Lung (tissue), 12 donors: ENCODE measurements around the gene FADS3. TPM values are rescaled to one million over a fixed set of nuclear protein-coding genes. Genes with fewer than 3 reads are reported as not detected.
A peak's percentile ranks its signal among the peaks of the same experiment; 100 is the strongest.

ENCODE experiments used
- ATAC-seq: fragments of 200-7000 bp; cut with Tn5 transposase; one replicate; pipeline ENCODE4 v1.9.1; 2020; ENCODE audit warnings: moderate number of reproducible peaks; ENCODE audit not compliant: insufficient read depth, low FRiP score
- DNase-seq, 3 donors: peaks; one replicate each; pipeline ENCODE4 v3.0.0-alpha.2; 2013 to 2017
- H3K27ac ChIP-seq, 2 donors: one replicate each; pipeline ENCODE4 v1.5.1; 2013; ENCODE audit warnings: mild to moderate bottlenecking in 2 of 2, moderate library complexity in 2 of 2, control low read depth in 1 of 2, inconsistent platforms in 1 of 2, low read depth in 1 of 2, low read length in 1 of 2
- H3K27me3 ChIP-seq, 3 donors: one replicate each; pipeline ENCODE4 v1.5.1; 2013; ENCODE audit warnings: low read length in 2 of 3; ENCODE audit not compliant: control insufficient read depth in 3 of 3, insufficient read depth in 3 of 3
- H3K36me3 ChIP-seq, 4 donors: one replicate each; pipeline ENCODE4 v1.5.1; 2013; ENCODE audit warnings: low read length in 4 of 4, mild to moderate bottlenecking in 1 of 4, moderate library complexity in 1 of 4; ENCODE audit not compliant: control insufficient read depth in 4 of 4, insufficient read depth in 4 of 4
- H3K4me1 ChIP-seq, 5 donors: one replicate each; pipeline ENCODE4 v1.5.1; 2013; ENCODE audit warnings: low read length in 5 of 5, mild to moderate bottlenecking in 2 of 5, moderate library complexity in 1 of 5; ENCODE audit not compliant: control insufficient read depth in 5 of 5, insufficient read depth in 5 of 5
- H3K4me3 ChIP-seq: one replicate; pipeline ENCODE4 v1.5.1; 2013; ENCODE audit warnings: mild to moderate bottlenecking, control low read depth, moderate library complexity
- H3K9ac ChIP-seq, 2 donors: one replicate each; pipeline ENCODE4 v1.5.1; 2013; ENCODE audit warnings: low read length in 2 of 2, control low read depth in 1 of 2; ENCODE audit not compliant: insufficient read depth in 1 of 2
- H3K9me3 ChIP-seq, 4 donors: one replicate each; pipeline ENCODE4 v1.5.1; 2013; ENCODE audit warnings: low read length in 3 of 4, mild to moderate bottlenecking in 1 of 4, moderate library complexity in 1 of 4; ENCODE audit not compliant: control insufficient read depth in 4 of 4, insufficient read depth in 3 of 4
- CTCF ChIP-seq: IDR thresholded peaks from 2 replicates; pipeline ENCODE4 v1.5.1; 2012; ENCODE audit warnings: mild to moderate bottlenecking; ENCODE audit errors: control extremely low read depth, extremely low read depth
- WGBS, 2 donors: extraction: QIAGEN DNeasy Blood & Tissue Kit; methylation state at CpG; one replicate each; pipeline ENCODE4 v1.1.7; 2013; 5-methylcytosine and 5-hydroxymethylcytosine counted together
- polyA plus RNA-seq, 2 donors: library from polyadenylated mRNA; stranded (reverse); fragments of 200-250 nt; gene quantifications; one replicate each; pipeline ENCODE4 v1.2.1, GENCODE V29; 2013
- total RNA-seq, 2 donors: library from RNA; depleted of rRNA in 1 of 2; stranded (reverse); fragments of >200 nt in 1 of 2; gene quantifications; one replicate each; pipeline ENCODE4 v1.2.1, GENCODE V29; 2014 to 2021
- donor health status: control.
- donor health status: control.
- donor health status: Bipolar disorder and iron deficiency.
- donor health status: healthy.
- donor health status: DM: yes; HTN: yes; CAD: no.

FADS3 gene
- total and polyA plus RNA-seq, 4 donors, result 12.3 to 64.8 (median 54.5) TPM

GRCh38 chr11:61888590-61888989 is 2.8 kb downstream of the FADS3 start:
- peaks cover 0 to 3% (median 0%) of the 10 kb centered on the region in 4 donors for H3K36me3 ChIP-seq
- no peak overlapping the region for H3K9ac ChIP-seq
- 94 to 95% methylated on average over 12 of the region's 12 CpGs for WGBS, 2 donors
- TF ChIP-seq CTCF, result no peak
- H3K27me3 ChIP-seq, result no peaks in the 10 kb centered on the region
- peak overlapping the region; percentile 63 to 79 for H3K27ac ChIP-seq
- H3K4me3 ChIP-seq, result no peak overlapping the region
- DNase-seq, result no peak
- H3K9me3 ChIP-seq, result no peaks in the 10 kb centered on the region
- no peak for ATAC-seq
- peaks cover 0 to 11% (median 8%) of the 10 kb centered on the region in 5 donors for H3K4me1 ChIP-seq

- peak in 1 of 3 donors; percentile 23 for DNase-seq
- ATAC-seq, result no peak
- Histone ChIP-seq H3K27me3 (no peaks in the 10 kb centered on the region), H3K4me1 (peaks cover 0 to 11% (median 8%) of the 10 kb centered on the region in 5 donors), H3K4me3 (no peak overlapping the region), H3K9ac (no peak overlapping the region), H3K27ac (peak overlapping the region; percentile 63 to 79), H3K9me3 (no peaks in the 10 kb centered on the region), H3K36me3 (peaks cover 0 to 3% (median 0%) of the 10 kb centered on the region in 4 donors)
- 65 to 82% methylated on average over 7 of the region's 7 CpGs for WGBS, 2 donors
- no peak for TF ChIP-seq CTCF
Observed at GRCh38 chr11:61887839-61888494, 3.4 kb downstream of the FADS3 start.

- WGBS, 2 donors, result 97 to 99% methylated on average over 3 of the region's 3 CpGs
- Histone ChIP-seq H3K27ac (no peak overlapping the region), H3K4me1 (peaks cover 0 to 11% (median 8%) of the 10 kb centered on the region in 5 donors), H3K4me3 (no peak overlapping the region), H3K36me3 (peaks cover 0 to 3% (median 0%) of the 10 kb centered on the region in 4 donors), H3K9ac (no peak overlapping the region), H3K9me3 (no peaks in the 10 kb centered on the region), H3K27me3 (no peaks in the 10 kb centered on the region)
- no peak for TF ChIP-seq CTCF
- DNase-seq (no peak), ATAC-seq (no peak)
Observed at GRCh38 chr11:61886643-61887042, 4.7 kb downstream of the FADS3 start.
